DOHH2 (cell line): ENCODE measurements around the gene OPALIN.

Experiments used
- CTCF ChIP-seq: fragments of 200-600 bp; sonication (generic); IDR thresholded peaks from one replicate; pipeline ENCODE4 v1.5.1; 2014; ENCODE audit warnings: antibody characterized with exemption, mild to moderate bottlenecking, low read depth, low read length; ENCODE audit not compliant: poor library complexity, severe bottlenecking
- EZH2phosphoT487 ChIP-seq: fragments of 200-600 bp; sonication (generic); IDR thresholded peaks from 2 replicates; pipeline ENCODE4 v1.6.1; 2017; ENCODE audit warnings: borderline replicate concordance, mild to moderate bottlenecking, antibody characterized with exemption, low read length, moderate library complexity, mixed read lengths

- TF ChIP-seq CTCF (no peak), EZH2phosphoT487 (no peak)
These were observed 19.4 kb downstream of the OPALIN start for GRCh38 chr10:96339383-96339782.
